ENCODE results near the gene LNX1.

LNX1 gene

GRCh38 chr4:53574528-53574927 is 16.8 kb downstream of the LNX1 start:
- no peaks in the 10 kb centered on the region; the same call in 1 of the 2 replicates for H3K9me3 ChIP-seq (ENCODE audit: control insufficient read depth, insufficient read depth, low read length)
- no peaks in the 10 kb centered on the region for H3K4me1 ChIP-seq (ENCODE audit: insufficient read depth, low read length)
- no peaks in the 10 kb centered on the region for H3K36me3 ChIP-seq (ENCODE audit: insufficient read depth, low read length)
- no peak overlapping the region for H3K9ac ChIP-seq (ENCODE audit: low read depth, low read length)

- H3K36me3 ChIP-seq (ENCODE audit: insufficient read depth, low read length): no peaks in the 10 kb centered on the region
Observed at GRCh38 chr4:53573696-53574095, 17.6 kb downstream of the LNX1 start.

DNA sequence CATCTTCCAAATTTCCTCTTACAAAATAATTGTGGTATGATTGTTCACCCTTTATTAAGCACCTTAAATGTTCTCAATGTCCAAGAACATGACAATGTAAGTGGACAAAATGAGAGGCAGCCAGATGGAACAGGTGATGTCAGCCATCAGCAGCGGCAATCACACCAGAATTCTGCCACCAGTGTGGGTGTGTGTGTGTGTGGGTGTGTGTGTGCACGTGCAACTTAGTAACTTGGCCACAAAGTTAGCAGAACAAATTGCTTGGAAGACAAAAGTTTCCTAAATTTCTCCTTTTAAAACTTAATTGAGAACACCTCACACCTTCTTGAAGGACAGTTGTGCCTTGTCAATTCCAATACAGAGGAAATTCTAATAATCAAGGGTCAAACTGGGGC is 18.7 kb downstream of the LNX1 start:
- no peaks in the 10 kb centered on the region for H3K4me1 ChIP-seq (ENCODE audit: insufficient read depth, low read length)
- H3K9me3 ChIP-seq (ENCODE audit: control insufficient read depth, insufficient read depth, low read length): no peaks in the 10 kb centered on the region; the same call in 1 of the 2 replicates
- no peak overlapping the region for H3K9ac ChIP-seq (ENCODE audit: low read depth, low read length)
- no peaks in the 10 kb centered on the region for H3K36me3 ChIP-seq (ENCODE audit: insufficient read depth, low read length)

More at GRCh38 chr4:53573696-53574095, 17.6 kb downstream of the LNX1 start:
- Histone ChIP-seq H3K9ac (ENCODE audit: low read depth, low read length) (no peak overlapping the region), H3K4me1 (ENCODE audit: insufficient read depth, low read length) (no peaks in the 10 kb centered on the region), H3K9me3 (ENCODE audit: control insufficient read depth, insufficient read depth, low read length) (no peaks in the 10 kb centered on the region; the same call in 1 of the 2 replicates)

GRCh38 chr4:53571936-53572599 is 19.2 kb downstream of the LNX1 start:
- no peaks in the 10 kb centered on the region; the same call in 1 of the 2 replicates for H3K9me3 ChIP-seq (ENCODE audit: control insufficient read depth, insufficient read depth, low read length)
- H3K4me1 ChIP-seq (ENCODE audit: insufficient read depth, low read length): no peaks in the 10 kb centered on the region
- H3K9ac ChIP-seq (ENCODE audit: low read depth, low read length): no peak overlapping the region
- H3K36me3 ChIP-seq (ENCODE audit: insufficient read depth, low read length): no peaks in the 10 kb centered on the region

- no peaks in the 10 kb centered on the region for H3K9me3 ChIP-seq (ENCODE audit: control insufficient read depth, insufficient read depth, low read length)
- no peaks in the 10 kb centered on the region for H3K4me1 ChIP-seq (ENCODE audit: insufficient read depth, low read length)
- H3K9ac ChIP-seq (ENCODE audit: low read depth, low read length): no peak overlapping the region
- H3K36me3 ChIP-seq (ENCODE audit: insufficient read depth, low read length): no peaks in the 10 kb centered on the region
Observed at GRCh38 chr4:53563824-53564223, 27.5 kb downstream of the LNX1 start.

GRCh38 chr4:53562409-53562808 is 28.9 kb downstream of the LNX1 start:
- no peak overlapping the region for H3K9ac ChIP-seq (ENCODE audit: low read depth, low read length)

GRCh38 chr4:53559021-53559620 is 32.2 kb downstream of the LNX1 start:
- Histone ChIP-seq H3K4me1 (ENCODE audit: insufficient read depth, low read length) (no peaks in the 10 kb centered on the region), H3K9ac (ENCODE audit: low read depth, low read length) (no peak overlapping the region), H3K9me3 (ENCODE audit: control insufficient read depth, insufficient read depth, low read length) (no peaks in the 10 kb centered on the region), H3K36me3 (ENCODE audit: insufficient read depth, low read length) (no peaks in the 10 kb centered on the region)

More at GRCh38 chr4:53562409-53562808, 28.9 kb downstream of the LNX1 start:
- H3K9me3 ChIP-seq (ENCODE audit: control insufficient read depth, insufficient read depth, low read length): no peaks in the 10 kb centered on the region
- H3K36me3 ChIP-seq (ENCODE audit: insufficient read depth, low read length): no peaks in the 10 kb centered on the region
- H3K4me1 ChIP-seq (ENCODE audit: insufficient read depth, low read length): no peaks in the 10 kb centered on the region

DNA sequence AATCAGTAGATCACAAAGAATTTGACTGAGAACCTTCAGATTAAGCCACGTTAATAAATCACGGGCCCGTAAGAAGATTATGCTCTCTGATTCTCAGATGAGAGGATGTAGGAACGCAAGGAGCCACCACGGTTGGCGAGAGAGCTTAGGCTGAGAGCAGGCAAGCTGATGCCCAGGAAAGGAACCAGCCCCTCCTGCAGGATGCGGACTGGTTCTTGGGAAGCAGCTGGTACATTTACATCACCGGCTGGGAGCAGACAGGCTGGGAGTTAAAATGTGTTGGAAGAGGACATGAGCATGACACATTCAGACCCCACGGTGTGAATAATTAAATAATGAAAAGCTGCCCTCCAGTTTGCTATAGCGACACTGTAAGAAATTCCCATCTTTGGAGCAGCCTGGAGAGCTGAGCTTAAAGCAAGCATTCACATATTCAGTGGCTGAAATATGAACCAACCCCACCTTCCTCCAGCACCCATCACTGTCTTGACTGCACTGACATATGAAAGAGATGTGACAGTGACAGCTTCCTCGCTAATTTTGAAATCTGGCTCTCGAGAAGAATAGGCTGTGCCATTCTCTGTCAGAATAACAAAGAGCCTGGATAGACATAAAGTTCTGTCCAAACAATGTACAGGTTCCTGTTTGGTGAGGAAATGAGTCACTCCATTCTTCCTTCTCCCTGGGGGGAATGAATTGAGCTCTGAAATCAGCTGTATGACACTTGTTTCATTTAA is 33.1 kb downstream of the LNX1 start:
- no peaks in the 10 kb centered on the region for H3K36me3 ChIP-seq (ENCODE audit: insufficient read depth, low read length)
- no peaks in the 10 kb centered on the region for H3K4me1 ChIP-seq (ENCODE audit: insufficient read depth, low read length)
- H3K9ac ChIP-seq (ENCODE audit: low read depth, low read length): no peak overlapping the region
- no peaks in the 10 kb centered on the region for H3K9me3 ChIP-seq (ENCODE audit: control insufficient read depth, insufficient read depth, low read length)

DNA sequence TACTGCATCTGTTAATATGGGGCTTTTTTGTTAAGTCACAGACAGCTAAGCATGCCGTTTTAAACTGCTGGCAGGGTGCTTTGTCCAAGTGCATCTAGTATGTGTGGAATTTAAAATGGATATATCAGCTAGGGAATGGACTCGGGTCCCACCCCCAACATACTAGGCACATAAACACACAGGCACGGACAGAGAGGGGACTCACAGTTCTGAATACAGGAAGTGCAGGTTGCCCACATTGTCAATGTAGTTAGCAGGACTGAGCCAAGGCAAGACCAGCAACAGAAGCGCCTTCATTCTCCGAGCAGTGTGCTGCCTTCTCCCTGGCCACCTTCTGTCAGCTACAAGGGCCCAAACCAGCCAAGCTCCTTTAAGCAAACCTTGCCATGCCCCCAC is 33.6 kb downstream of the LNX1 start:
- Histone ChIP-seq H3K4me1 (ENCODE audit: insufficient read depth, low read length) (no peaks in the 10 kb centered on the region), H3K36me3 (ENCODE audit: insufficient read depth, low read length) (no peaks in the 10 kb centered on the region), H3K9ac (ENCODE audit: low read depth, low read length) (no peak overlapping the region), H3K9me3 (ENCODE audit: control insufficient read depth, insufficient read depth, low read length) (no peaks in the 10 kb centered on the region)

- Histone ChIP-seq H3K4me1 (ENCODE audit: insufficient read depth, low read length) (no peaks in the 10 kb centered on the region), H3K36me3 (ENCODE audit: insufficient read depth, low read length) (no peaks in the 10 kb centered on the region), H3K9me3 (ENCODE audit: control insufficient read depth, insufficient read depth, low read length) (no peaks in the 10 kb centered on the region), H3K9ac (ENCODE audit: low read depth, low read length) (no peak overlapping the region)
Observed at GRCh38 chr4:53556651-53557050, 34.6 kb downstream of the LNX1 start.

DNA sequence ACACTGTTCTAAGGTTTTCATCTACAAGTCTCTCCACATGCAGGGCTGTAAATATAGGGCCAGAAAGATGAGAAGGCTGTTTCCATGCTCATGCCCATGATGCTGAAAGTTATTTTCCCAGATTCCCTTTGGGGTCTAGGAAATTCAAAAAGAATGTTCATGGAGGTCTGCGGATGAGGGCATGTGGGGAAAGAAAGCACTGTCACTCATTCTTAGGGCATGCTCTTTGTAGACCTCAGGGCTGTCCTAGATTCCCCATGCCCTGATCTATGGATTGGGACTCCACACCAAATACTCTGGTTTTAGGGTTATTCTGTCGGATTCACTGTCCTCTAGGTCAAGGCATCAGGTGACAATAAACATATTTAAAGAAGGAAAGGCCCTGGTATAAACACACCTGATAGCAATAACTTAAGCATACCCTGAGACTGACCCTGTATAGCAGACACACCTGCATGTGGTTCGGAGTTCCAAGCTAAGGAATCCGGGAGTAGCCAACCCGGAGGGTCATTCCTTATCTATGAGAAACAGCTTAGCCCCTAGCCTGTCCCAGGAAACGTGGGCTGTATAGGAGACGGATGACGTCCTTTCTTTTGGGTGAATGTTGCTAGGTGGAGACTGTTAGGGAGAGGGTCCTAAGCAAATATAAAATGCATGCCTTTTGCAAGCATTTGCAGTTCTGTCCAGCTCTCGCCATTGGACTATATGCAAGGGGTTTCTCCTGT is 37.6 kb downstream of the LNX1 start:
- H3K9me3 ChIP-seq (ENCODE audit: control insufficient read depth, insufficient read depth, low read length): no peaks in the 10 kb centered on the region
- no peaks in the 10 kb centered on the region for H3K4me1 ChIP-seq (ENCODE audit: insufficient read depth, low read length)
- H3K36me3 ChIP-seq (ENCODE audit: insufficient read depth, low read length): no peaks in the 10 kb centered on the region
- H3K9ac ChIP-seq (ENCODE audit: low read depth, low read length): no peak overlapping the region

GRCh38 chr4:53552711-53553110 is 38.6 kb downstream of the LNX1 start:
- H3K36me3 ChIP-seq (ENCODE audit: insufficient read depth, low read length): no peaks in the 10 kb centered on the region
- H3K4me1 ChIP-seq (ENCODE audit: insufficient read depth, low read length): no peaks in the 10 kb centered on the region
- H3K9me3 ChIP-seq (ENCODE audit: control insufficient read depth, insufficient read depth, low read length): no peaks in the 10 kb centered on the region
- H3K9ac ChIP-seq (ENCODE audit: low read depth, low read length): no peak overlapping the region

DNA sequence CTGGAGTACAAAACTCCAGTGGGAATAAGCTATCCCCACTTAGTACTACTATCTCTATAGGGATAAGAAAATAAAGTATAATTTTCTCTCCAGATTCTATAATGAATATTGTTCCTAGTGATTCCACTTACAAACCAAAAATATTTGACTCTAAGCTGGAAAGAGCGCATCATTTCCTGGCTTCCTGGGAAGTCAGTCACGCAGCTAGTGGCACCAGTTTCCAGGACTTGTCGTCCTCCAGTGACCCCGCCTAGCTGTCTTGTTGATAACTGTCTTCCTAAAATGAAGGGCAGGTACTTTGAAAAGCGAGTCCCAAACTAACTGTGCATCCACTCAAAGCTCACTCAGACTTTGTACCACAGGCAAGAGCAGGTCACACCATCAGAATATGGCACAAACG is 39.3 kb downstream of the LNX1 start:
- no peaks in the 10 kb centered on the region for H3K36me3 ChIP-seq (ENCODE audit: insufficient read depth, low read length)
- no peak overlapping the region for H3K9ac ChIP-seq (ENCODE audit: low read depth, low read length)
- no peaks in the 10 kb centered on the region for H3K9me3 ChIP-seq (ENCODE audit: control insufficient read depth, insufficient read depth, low read length)
- no peaks in the 10 kb centered on the region for H3K4me1 ChIP-seq (ENCODE audit: insufficient read depth, low read length)

DNA sequence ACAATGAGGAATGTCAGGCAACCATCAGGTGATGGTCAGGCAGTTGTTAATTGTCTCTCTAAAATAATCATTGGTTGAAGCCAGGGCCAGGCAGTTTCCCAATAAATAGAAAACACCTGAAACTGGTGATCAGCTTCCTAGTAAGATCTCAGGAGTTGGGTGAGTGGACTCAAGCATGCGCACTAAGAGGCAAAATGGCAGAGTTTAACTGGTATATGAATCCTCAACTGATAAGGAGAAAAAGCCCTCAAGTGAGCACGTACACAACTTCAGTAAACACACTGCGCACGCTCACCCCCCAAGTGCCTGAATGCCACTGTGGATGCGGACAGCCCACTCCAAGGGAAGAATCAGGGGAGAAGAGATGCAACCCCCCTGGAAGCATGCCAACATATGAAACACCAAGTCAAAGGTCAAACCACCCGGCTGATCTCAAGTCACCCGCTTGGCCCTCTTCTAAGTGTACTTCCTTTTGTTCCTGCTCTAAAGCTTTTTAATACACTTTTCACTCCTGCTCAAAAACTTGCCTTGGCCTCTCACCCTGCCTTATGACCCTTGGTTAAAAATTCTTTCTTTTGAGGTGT is 39.9 kb downstream of the LNX1 start:
- H3K9me3 ChIP-seq (ENCODE audit: control insufficient read depth, insufficient read depth, low read length): no peaks in the 10 kb centered on the region
- H3K36me3 ChIP-seq (ENCODE audit: insufficient read depth, low read length): no peaks in the 10 kb centered on the region
- H3K9ac ChIP-seq (ENCODE audit: low read depth, low read length): no peak overlapping the region
- no peaks in the 10 kb centered on the region for H3K4me1 ChIP-seq (ENCODE audit: insufficient read depth, low read length)

Data from ES-I3 (cell line).